Peyer's patch (tissue), 4 donors: Measurements from ENCODE around the gene ASPHD2. TPM values are rescaled to one million over a fixed set of nuclear protein-coding genes. Genes with fewer than 3 reads are reported as not detected.

Experiments
- DNase-seq, 3 donors: peaks; one replicate each; pipeline ENCODE4 v3.0.0-alpha.2; 2017 to 2019
- H3K27ac ChIP-seq, 4 donors: fragments of 200-600 bp; sonication (generic); one replicate each; pipeline ENCODE4 v1.5.1; 2016 to 2019
- H3K27me3 ChIP-seq, 2 donors: fragments of 200-600 bp; sonication (generic); one replicate each; pipeline ENCODE4 v1.5.1; 2019
- H3K36me3 ChIP-seq, 3 donors: fragments of 200-600 bp; sonication (generic); one replicate each; pipeline ENCODE4 v1.5.1; 2016 to 2019
- H3K4me1 ChIP-seq, 4 donors: fragments of 200-600 bp; sonication (generic); one replicate each; pipeline ENCODE4 v1.5.1; 2016 to 2019
- H3K4me3 ChIP-seq, 4 donors: fragments of 200-600 bp; sonication (generic); 1 replicate in 3 of 4; 2 replicates in 1 of 4; pipeline ENCODE4 v1.5.1; 2016 to 2019; ENCODE audit warnings: mild to moderate bottlenecking in 1 of 4
- H3K9me3 ChIP-seq, 4 donors: fragments of 200-600 bp; sonication (generic); one replicate each; pipeline ENCODE4 v1.5.1; 2016 to 2019; ENCODE audit warnings: mild to moderate bottlenecking in 1 of 4
- CTCF ChIP-seq, 6 experiments: fragments of 450-650 bp in 4 of 6; fragments of 200-600 bp in 2 of 6; sonication (generic) in 1 of 6; IDR thresholded peaks; one replicate each; pipeline ENCODE4 v1.5.1; 2017 to 2019; ENCODE audit warnings: antibody characterized with exemption in 6 of 6, mild to moderate bottlenecking in 3 of 6, moderate library complexity in 1 of 6
- POLR2A ChIP-seq, 2 donors: fragments of 450-650 bp; IDR thresholded peaks; one replicate each; pipeline ENCODE4 v1.5.1; 2017; ENCODE audit warnings: antibody characterized with exemption in 2 of 2, mild to moderate bottlenecking in 2 of 2, moderate library complexity in 2 of 2
- total RNA-seq, 4 donors: library from RNA; depleted of rRNA; stranded (reverse); fragments of >200 nt; gene quantifications; one replicate each; pipeline ENCODE4 v1.1.0, GENCODE V29; 2016

The ASPHD2 gene
- 1 to 10 TPM in 3 of 4 donors, under 1 TPM in 1; 0.95 to 6.6 (median 1.4) TPM for total RNA-seq

GRCh38 chr22:26428515-26429457 lies at the start of gene ASPHD2:
TSS of gene ASPHD2 (plus strand) at chr22:26429260. CDS start at chr22:26433616, 4,356 bp downstream.
- Histone ChIP-seq H3K4me3 (peak within 1 kb of the TSS; percentile 56 to 81 (median 77)), H3K9me3 (no peaks in the 10 kb centered on the region), H3K27me3 (no peaks in the 10 kb centered on the region), H3K27ac (peak within 1 kb of the TSS; percentile 80 to 91 (median 90)), H3K4me1 (peaks cover 0 to 17% (median 7%) of the 10 kb centered on the region in 4 donors), H3K36me3 (no peaks in the 10 kb centered on the region)
- TF ChIP-seq POLR2A (IDR thresholded peaks at IDR 0.05) (peak in 1 of 2 donors; percentile 60), CTCF (IDR thresholded peaks at IDR 0.05) (no peak)
- peak; percentile 71 to 82 (median 80) for DNase-seq

GRCh38 chr22:26380072-26380830 lies 48.8 kb upstream of the ASPHD2 start:
- Histone ChIP-seq H3K27me3 (no peaks in the 10 kb centered on the region), H3K27ac (no peak overlapping the region), H3K36me3 (no peaks in the 10 kb centered on the region), H3K9me3 (no peaks in the 10 kb centered on the region), H3K4me3 (no peak overlapping the region), H3K4me1 (no peaks in the 10 kb centered on the region)
- TF ChIP-seq POLR2A (IDR thresholded peaks at IDR 0.05), result no peak
- TF ChIP-seq CTCF (IDR thresholded peaks at IDR 0.05), result no peak
- DNase-seq, result no peak

- TF ChIP-seq POLR2A (IDR thresholded peaks at IDR 0.05) (no peak), CTCF (IDR thresholded peaks at IDR 0.05) (no peak)
- Histone ChIP-seq H3K27ac (no peak overlapping the region), H3K36me3 (no peaks in the 10 kb centered on the region), H3K4me3 (no peak overlapping the region), H3K9me3 (no peaks in the 10 kb centered on the region), H3K4me1 (no peaks in the 10 kb centered on the region), H3K27me3 (no peaks in the 10 kb centered on the region)
- DNase-seq, result no peak
These were observed 46.3 kb upstream of the ASPHD2 start for GRCh38 chr22:26382782-26383181.

- H3K27me3 ChIP-seq, result no peaks in the 10 kb centered on the region
- H3K9me3 ChIP-seq, result no peaks in the 10 kb centered on the region
- no peaks in the 10 kb centered on the region for H3K36me3 ChIP-seq
- TF ChIP-seq CTCF (IDR thresholded peaks at IDR 0.05) (no peak), POLR2A (IDR thresholded peaks at IDR 0.05) (no peak)
- H3K4me3 ChIP-seq, result no peak overlapping the region
- H3K4me1 ChIP-seq, result no peaks in the 10 kb centered on the region
- no peak overlapping the region for H3K27ac ChIP-seq
- DNase-seq, result no peak
These were observed 45.0 kb upstream of the ASPHD2 start for GRCh38 chr22:26383968-26384556.

GRCh38 chr22:26385164-26385563 lies 43.9 kb upstream of the ASPHD2 start:
- H3K4me3 ChIP-seq, result no peak overlapping the region
- H3K36me3 ChIP-seq, result no peaks in the 10 kb centered on the region
- H3K4me1 ChIP-seq, result no peaks in the 10 kb centered on the region
- no peaks in the 10 kb centered on the region for H3K27me3 ChIP-seq
- H3K27ac ChIP-seq, result no peak overlapping the region
- TF ChIP-seq CTCF (IDR thresholded peaks at IDR 0.05), result no peak
- no peak for TF ChIP-seq POLR2A (IDR thresholded peaks at IDR 0.05)
- DNase-seq, result no peak
- no peaks in the 10 kb centered on the region for H3K9me3 ChIP-seq
